OCI-LY1 (cell line): Measurements from ENCODE around the gene GRM7.

Source experiments
- CTCF ChIP-seq: fragments of 200-600 bp; sonication (generic), shearing (Covaris generic); IDR thresholded peaks from 2 replicates; pipeline ENCODE4 v1.5.1; 2017; ENCODE audit warnings: mild to moderate bottlenecking, antibody characterized with exemption, low read length, moderate library complexity, mixed read lengths
- EZH2 ChIP-seq: fragments of 200-600 bp; sonication (generic), shearing (Covaris generic); IDR thresholded peaks from 2 replicates; pipeline ENCODE4 v1.8.0; 2017; ENCODE audit warnings: borderline replicate concordance, mixed run types, mild to moderate bottlenecking, antibody characterized with exemption, low read length, moderate library complexity, mixed read lengths

- TF ChIP-seq CTCF (no peak), EZH2 (no peak)
These were observed 327.6 kb downstream of the GRM7 start for GRCh38 chr3:7188551-7188950.
